ENCODE data around the gene SIGLEC8.

The SIGLEC8 gene

GRCh38 chr19:51485960-51486660 lies 27.9 kb upstream of the SIGLEC8 start:
- Histone ChIP-seq H3K36me3 (replicated peaks) (no peaks in the 10 kb centered on the region), H3K9me3 (no peaks in the 10 kb centered on the region), H3K27me3 (ENCODE audit: low read depth) (no peaks in the 10 kb centered on the region), H3K4me1 (no peaks in the 10 kb centered on the region), H3K4me3 (no peak overlapping the region)
- no peak for DNase-seq (ENCODE audit: low spot score in 2 of 2)
- in situ Hi-C loops (cut with MboI; ENCODE audit: low sequenced_read_pairs), result no loop called here

- no peaks in the 10 kb centered on the region for H3K36me3 ChIP-seq (replicated peaks)
- peak; percentile 4 to 58 for DNase-seq (ENCODE audit: low spot score in 2 of 2)
- no peaks in the 10 kb centered on the region for H3K27me3 ChIP-seq (ENCODE audit: low read depth)
- H3K9me3 ChIP-seq, result no peaks in the 10 kb centered on the region
- no peaks in the 10 kb centered on the region for H3K4me1 ChIP-seq
- no peak overlapping the region for H3K4me3 ChIP-seq
- in situ Hi-C loops (cut with MboI; ENCODE audit: low sequenced_read_pairs), result no loop called here
These were observed 22.3 kb upstream of the SIGLEC8 start for GRCh38 chr19:51480590-51480989.

- in situ Hi-C loops (cut with MboI; ENCODE audit: low sequenced_read_pairs), result no loop called here
- no peaks in the 10 kb centered on the region for H3K4me1 ChIP-seq
- H3K4me3 ChIP-seq, result no peak overlapping the region
- H3K36me3 ChIP-seq (replicated peaks), result no peaks in the 10 kb centered on the region
- H3K9me3 ChIP-seq, result no peaks in the 10 kb centered on the region
- no peak for DNase-seq (ENCODE audit: low spot score in 2 of 2)
- no peaks in the 10 kb centered on the region for H3K27me3 ChIP-seq (ENCODE audit: low read depth)
These were observed 21.5 kb upstream of the SIGLEC8 start for GRCh38 chr19:51479531-51480331.

- no peaks in the 10 kb centered on the region for H3K27me3 ChIP-seq (ENCODE audit: low read depth)
- DNase-seq (ENCODE audit: low spot score in 2 of 2), result no peak
- in situ Hi-C loops (cut with MboI; ENCODE audit: low sequenced_read_pairs), result no loop called here
- H3K4me3 ChIP-seq, result no peak within 1 kb of the TSS
- no peaks in the 10 kb centered on the region for H3K36me3 ChIP-seq (replicated peaks)
- no peaks in the 10 kb centered on the region for H3K4me1 ChIP-seq
- H3K9me3 ChIP-seq, result no peaks in the 10 kb centered on the region
These were observed 20.4 kb upstream of the SIGLEC8 start, which contains the start of gene CEACAM18 for GRCh38 chr19:51478381-51479234. TSS of gene CEACAM18 (plus strand) at chr19:51478539.

GRCh38 chr19:51477344-51477743 lies 19.1 kb upstream of the SIGLEC8 start:
- H3K4me3 ChIP-seq, result no peak overlapping the region
- H3K4me1 ChIP-seq, result no peaks in the 10 kb centered on the region
- no peak for DNase-seq (ENCODE audit: low spot score in 2 of 2)
- H3K36me3 ChIP-seq (replicated peaks), result no peaks in the 10 kb centered on the region
- H3K9me3 ChIP-seq, result no peaks in the 10 kb centered on the region
- in situ Hi-C loops (cut with MboI; ENCODE audit: low sequenced_read_pairs), result no loop called here
- no peaks in the 10 kb centered on the region for H3K27me3 ChIP-seq (ENCODE audit: low read depth)

GRCh38 chr19:51476164-51476563 lies 17.9 kb upstream of the SIGLEC8 start:
- no peaks in the 10 kb centered on the region for H3K4me1 ChIP-seq
- no peak overlapping the region for H3K4me3 ChIP-seq
- no peak for DNase-seq (ENCODE audit: low spot score in 2 of 2)
- in situ Hi-C loops (cut with MboI; ENCODE audit: low sequenced_read_pairs), result no loop called here
- H3K9me3 ChIP-seq, result no peaks in the 10 kb centered on the region
- H3K27me3 ChIP-seq (ENCODE audit: low read depth), result no peaks in the 10 kb centered on the region
- no peaks in the 10 kb centered on the region for H3K36me3 ChIP-seq (replicated peaks)

GRCh38 chr19:51473009-51473707 lies 14.9 kb upstream of the SIGLEC8 start:
- DNase-seq (ENCODE audit: low spot score in 2 of 2), result peak; percentile 15 to 86
- Histone ChIP-seq H3K4me3 (no peak overlapping the region), H3K36me3 (replicated peaks) (no peaks in the 10 kb centered on the region), H3K27me3 (ENCODE audit: low read depth) (no peaks in the 10 kb centered on the region), H3K4me1 (no peaks in the 10 kb centered on the region), H3K9me3 (no peaks in the 10 kb centered on the region)
- in situ Hi-C loops (cut with MboI; ENCODE audit: low sequenced_read_pairs), result loop anchor here (25.0 kb wide), 1 partner anchor 189 kb away; no protein-coding TSS in a partner anchor

GRCh38 chr19:51472607-51473006 lies 14.4 kb upstream of the SIGLEC8 start:
- H3K4me1 ChIP-seq, result no peaks in the 10 kb centered on the region
- H3K27me3 ChIP-seq (ENCODE audit: low read depth), result no peaks in the 10 kb centered on the region
- no peak for DNase-seq (ENCODE audit: low spot score in 2 of 2)
- no peak overlapping the region for H3K4me3 ChIP-seq
- in situ Hi-C loops (cut with MboI; ENCODE audit: low sequenced_read_pairs), result loop anchor here (25.0 kb wide), 1 partner anchor 190 kb away; no protein-coding TSS in a partner anchor
- H3K36me3 ChIP-seq (replicated peaks), result no peaks in the 10 kb centered on the region
- no peaks in the 10 kb centered on the region for H3K9me3 ChIP-seq

- H3K4me1 ChIP-seq, result no peaks in the 10 kb centered on the region
- in situ Hi-C loops (cut with MboI; ENCODE audit: low sequenced_read_pairs), result loop anchor here (25.0 kb wide), 1 partner anchor 191 kb away; no protein-coding TSS in a partner anchor
These were observed 13.3 kb upstream of the SIGLEC8 start for GRCh38 chr19:51471527-51471926.

GRCh38 chr19:51470966-51471365 lies 12.7 kb upstream of the SIGLEC8 start:
- Histone ChIP-seq H3K4me1 (no peaks in the 10 kb centered on the region), H3K36me3 (replicated peaks) (no peaks in the 10 kb centered on the region), H3K4me3 (no peak overlapping the region), H3K9me3 (no peaks in the 10 kb centered on the region), H3K27me3 (ENCODE audit: low read depth) (peaks cover 13% of the 10 kb centered on the region)
- no peak for DNase-seq (ENCODE audit: low spot score in 2 of 2)
- in situ Hi-C loops (cut with MboI; ENCODE audit: low sequenced_read_pairs), result loop anchor here (25.0 kb wide), 1 partner anchor 191 kb away; no protein-coding TSS in a partner anchor

More at GRCh38 chr19:51471527-51471926, 13.3 kb upstream of the SIGLEC8 start:
- H3K36me3 ChIP-seq (replicated peaks), result no peaks in the 10 kb centered on the region
- DNase-seq (ENCODE audit: low spot score in 2 of 2), result no peak
- H3K9me3 ChIP-seq, result no peaks in the 10 kb centered on the region
- peaks cover 7% of the 10 kb centered on the region for H3K27me3 ChIP-seq (ENCODE audit: low read depth)
- no peak overlapping the region for H3K4me3 ChIP-seq

- Histone ChIP-seq H3K9me3 (no peaks in the 10 kb centered on the region), H3K4me1 (no peaks in the 10 kb centered on the region), H3K36me3 (replicated peaks) (no peaks in the 10 kb centered on the region), H3K27me3 (ENCODE audit: low read depth) (peaks cover 14% of the 10 kb centered on the region), H3K4me3 (no peak overlapping the region)
- no peak for DNase-seq (ENCODE audit: low spot score in 2 of 2)
- in situ Hi-C loops (cut with MboI; ENCODE audit: low sequenced_read_pairs), result loop anchor here (25.0 kb wide), 1 partner anchor 193 kb away; no protein-coding TSS in a partner anchor
These were observed 11.4 kb upstream of the SIGLEC8 start for GRCh38 chr19:51469629-51470028.

- in situ Hi-C loops (cut with MboI; ENCODE audit: low sequenced_read_pairs), result loop anchor here (25.0 kb wide), 1 partner anchor 193 kb away; no protein-coding TSS in a partner anchor
- Histone ChIP-seq H3K9me3 (no peaks in the 10 kb centered on the region), H3K4me1 (no peaks in the 10 kb centered on the region), H3K36me3 (replicated peaks) (no peaks in the 10 kb centered on the region), H3K27me3 (ENCODE audit: low read depth) (peaks cover 18% of the 10 kb centered on the region), H3K4me3 (no peak overlapping the region)
- no peak for DNase-seq (ENCODE audit: low spot score in 2 of 2)
These were observed 10.9 kb upstream of the SIGLEC8 start for GRCh38 chr19:51469162-51469561.

GRCh38 chr19:51468545-51468920 lies 10.3 kb upstream of the SIGLEC8 start:
- H3K27me3 ChIP-seq (ENCODE audit: low read depth), result peaks cover 18% of the 10 kb centered on the region
- H3K9me3 ChIP-seq, result no peaks in the 10 kb centered on the region
- no peaks in the 10 kb centered on the region for H3K36me3 ChIP-seq (replicated peaks)
- no peak overlapping the region for H3K4me3 ChIP-seq
- in situ Hi-C loops (cut with MboI; ENCODE audit: low sequenced_read_pairs), result loop anchor here (25.0 kb wide), 1 partner anchor 194 kb away; no protein-coding TSS in a partner anchor
- DNase-seq (ENCODE audit: low spot score in 2 of 2), result no peak
- no peaks in the 10 kb centered on the region for H3K4me1 ChIP-seq
